Muscle of leg (tissue), 9 donors: ENCODE data around the gene TGDS. TPM values are rescaled to one million over a fixed set of nuclear protein-coding genes. Genes with fewer than 3 reads are reported as not detected.

Experiments used
- polyA plus RNA-seq, 8 donors: library from polyadenylated mRNA; unstranded; fragments of 120-200 nt; gene quantifications; one replicate each; pipeline versions ENCODE4 v1.2.1 to v1.2.3, GENCODE V29; 2013; ENCODE audit warnings: inconsistent platforms in 1 of 8, low replicate concordance in 1 of 8; ENCODE audit not compliant: insufficient read length in 8 of 8, insufficient read depth in 1 of 8
- total RNA-seq: library from RNA; stranded (reverse); fragments of 120-200 nt; gene quantifications from one replicate; pipeline ENCODE4 v1.2.4, GENCODE V29; 2013

Gene TGDS
- total and polyA plus RNA-seq, 9 donors, result 9.0 to 11.9 (median 10.5) TPM

Other genes starting within 250 kb of the TGDS start
- 0.18 TPM for gene DCT, start 116.5 kb downstream of the TGDS start, total RNA-seq
- 10 to 100 TPM in 1 of 8 donors, under 1 TPM in 7; 0.09 to 12.2 (median 0.32) TPM for gene DCT, start 116.5 kb downstream of the TGDS start, polyA plus RNA-seq
- 7.4 TPM for gene GPR180, start 5.7 kb upstream of the TGDS start, total RNA-seq
- 1 to 10 TPM; 4.7 to 9.3 (median 6.7) TPM for gene GPR180, start 5.7 kb upstream of the TGDS start, polyA plus RNA-seq
- gene SOX21, start 116.4 kb upstream of the TGDS start, total RNA-seq, result not detected
- 1 to 10 TPM in 1 of 8 donors, under 1 TPM in 3, not detected in 4; 0.04 to 2.5 (median 0.07) TPM for gene SOX21, start 116.4 kb upstream of the TGDS start, polyA plus RNA-seq